ENCODE results near the gene OR1I1. TPM values are rescaled to one million over a fixed set of nuclear protein-coding genes. Genes with fewer than 3 reads are reported as not detected.

Gene OR1I1
- total RNA-seq, 2 donors from 2014 or later, result not detected

DNA sequence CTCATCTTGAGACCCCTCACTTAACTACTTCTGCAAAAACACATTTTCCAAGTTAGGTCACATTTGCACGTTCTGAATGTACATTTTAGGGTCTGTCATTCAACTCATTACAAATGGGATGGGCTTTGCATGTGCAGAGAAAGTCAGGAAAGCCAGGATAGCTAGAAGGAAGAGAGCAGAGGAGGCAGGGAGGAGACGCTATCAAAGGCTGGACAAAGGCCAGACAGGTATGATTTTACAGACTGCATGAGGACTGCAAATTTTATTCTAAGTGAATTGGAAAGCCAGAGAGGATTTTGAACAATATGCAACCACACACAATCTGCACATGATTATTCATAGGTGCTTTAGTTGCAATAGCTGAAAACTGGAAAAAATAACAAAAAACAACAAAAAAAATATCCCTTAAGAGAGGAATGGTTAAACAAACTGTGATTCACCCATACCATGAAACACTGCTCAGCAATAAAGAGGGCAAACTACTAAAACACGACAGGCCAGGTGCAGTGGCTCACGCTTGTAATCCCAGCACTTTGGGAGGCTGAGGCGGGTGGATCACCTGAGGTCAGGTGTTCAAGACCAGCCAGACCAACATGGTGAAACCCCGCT lies 46.3 kb downstream of the OR1I1 start:
- DNase-seq, result no peak
- no peak for ATAC-seq
- intact Hi-C loops (cut with DNase I), result no loop called here

- intact Hi-C loops (cut with DNase I), result no loop called here
- ATAC-seq (no peak), DNase-seq (no peak)
These were observed 48.0 kb downstream of the OR1I1 start for GRCh38 chr19:15129856-15130585.

DNA sequence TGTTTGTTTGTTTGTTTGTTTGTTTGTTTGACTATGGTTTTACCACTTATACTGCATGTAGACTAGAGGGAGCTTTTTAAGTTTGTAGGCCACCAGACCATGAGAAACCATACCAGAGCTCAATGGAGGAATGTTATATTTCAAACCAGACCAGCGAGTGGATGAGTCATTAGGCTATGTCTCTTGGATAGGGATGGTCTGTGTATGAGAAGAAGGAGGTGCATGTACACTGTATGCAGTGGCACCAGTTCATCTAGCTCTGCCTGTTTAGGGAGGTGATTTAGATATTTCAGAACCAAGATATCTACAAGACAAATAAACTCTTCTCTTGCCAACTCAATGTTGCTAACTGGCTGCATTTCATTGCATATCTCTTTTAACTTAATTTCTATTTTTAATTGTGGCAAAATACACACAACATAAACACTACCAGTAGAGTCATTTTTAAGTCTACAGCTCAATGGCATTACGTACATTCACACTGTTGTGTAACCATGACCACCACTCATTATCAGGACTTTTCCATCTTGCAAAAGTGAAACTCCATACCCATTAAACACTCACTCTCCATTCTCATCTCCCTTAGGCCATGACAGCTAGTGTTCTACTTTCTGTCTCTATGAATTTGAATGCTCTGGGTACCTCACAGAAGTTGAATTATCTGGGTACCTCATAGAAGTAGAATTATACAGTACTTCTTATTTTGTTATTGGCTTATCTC lies 54.4 kb downstream of the OR1I1 start:
- DNase-seq, result no peak
- no peak for ATAC-seq
- intact Hi-C loops (cut with DNase I), result no loop called here

GRCh38 chr19:15137777-15138176 lies 55.8 kb downstream of the OR1I1 start:
- intact Hi-C loops (cut with DNase I), result no loop called here
- ATAC-seq (peak in 1 of 2 donors; percentile 23), DNase-seq (no peak)

- intact Hi-C loops (cut with DNase I), result no loop called here
- DNase-seq (no peak), ATAC-seq (no peak)
These were observed 56.4 kb downstream of the OR1I1 start for GRCh38 chr19:15138427-15138826.

DNA sequence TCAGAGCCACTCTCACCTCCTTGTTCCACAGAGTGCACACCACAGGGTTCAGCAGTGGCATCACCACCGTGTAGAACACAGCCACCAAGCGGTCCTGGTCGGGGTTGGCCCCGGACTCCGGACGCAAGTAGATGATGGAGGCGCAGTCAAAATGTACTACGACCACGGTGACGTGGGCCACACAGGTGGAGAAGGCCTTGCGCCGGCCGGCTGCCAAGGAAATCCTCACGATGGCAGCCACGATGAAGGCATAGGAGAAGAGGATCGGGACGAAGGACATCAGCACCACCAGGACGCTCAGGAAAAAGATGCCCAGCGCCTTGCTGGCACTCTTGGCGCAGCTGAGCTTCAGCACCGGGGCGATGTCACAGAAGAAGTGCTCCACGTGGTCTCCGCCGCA lies 59.1 kb downstream of the OR1I1 start:
- intact Hi-C loops (cut with DNase I), result no loop called here
- ATAC-seq (no peak), DNase-seq (no peak)

DNA sequence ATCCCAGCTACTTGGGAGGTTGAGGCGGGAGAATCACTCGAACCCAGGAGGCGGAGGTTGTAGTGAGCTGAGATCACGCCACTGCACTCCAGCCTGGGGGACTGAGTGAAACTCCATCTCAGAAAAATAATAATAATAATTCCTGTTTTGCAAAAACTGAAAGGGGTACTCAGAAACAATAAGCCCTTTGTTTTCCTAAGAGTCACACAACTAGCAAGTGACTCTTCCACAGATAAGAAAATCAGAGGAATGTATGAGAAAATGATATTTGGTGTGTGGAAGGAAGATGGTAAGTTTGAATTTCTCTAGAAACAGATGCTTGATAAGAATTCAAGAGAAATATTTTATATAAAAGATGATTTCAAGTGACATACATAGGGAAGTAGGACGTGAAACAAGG lies 60.3 kb downstream of the OR1I1 start:
- no peak for ATAC-seq
- intact Hi-C loops (cut with DNase I), result no loop called here
- DNase-seq, result no peak

Other genes starting within 250 kb of the OR1I1 start
- gene OR7A5, start 247.0 kb upstream of the OR1I1 start, total RNA-seq, result not detected
- not detected for gene OR7C1, start 247.0 kb upstream of the OR1I1 start, total RNA-seq
- gene OR7A10, start 233.3 kb upstream of the OR1I1 start, total RNA-seq, result not detected
- not detected for gene OR7A17, start 196.1 kb upstream of the OR1I1 start, total RNA-seq
- gene OR7C2, start 140.7 kb upstream of the OR1I1 start, total RNA-seq, result not detected
- gene SLC1A6, start 102.3 kb upstream of the OR1I1 start, total RNA-seq, result not detected
- gene CASP14, start 32.7 kb upstream of the OR1I1 start, total RNA-seq, result not detected
- 10 to 100 TPM; 16.7 to 22.1 TPM for gene SYDE1, start 25.2 kb downstream of the OR1I1 start, total RNA-seq
- gene NOTCH3, start 118.8 kb downstream of the OR1I1 start, total RNA-seq, result 10 to 100 TPM; 34.4 to 35.4 TPM
- gene EPHX3, start 150.2 kb downstream of the OR1I1 start, total RNA-seq, result under 1 TPM in 1 of 2 donors, not detected in 1; 0.21 TPM

All from left cardiac atrium (tissue), 4 donors.